Measurements from ENCODE around the gene WDR77.

WDR77 gene

DNA sequence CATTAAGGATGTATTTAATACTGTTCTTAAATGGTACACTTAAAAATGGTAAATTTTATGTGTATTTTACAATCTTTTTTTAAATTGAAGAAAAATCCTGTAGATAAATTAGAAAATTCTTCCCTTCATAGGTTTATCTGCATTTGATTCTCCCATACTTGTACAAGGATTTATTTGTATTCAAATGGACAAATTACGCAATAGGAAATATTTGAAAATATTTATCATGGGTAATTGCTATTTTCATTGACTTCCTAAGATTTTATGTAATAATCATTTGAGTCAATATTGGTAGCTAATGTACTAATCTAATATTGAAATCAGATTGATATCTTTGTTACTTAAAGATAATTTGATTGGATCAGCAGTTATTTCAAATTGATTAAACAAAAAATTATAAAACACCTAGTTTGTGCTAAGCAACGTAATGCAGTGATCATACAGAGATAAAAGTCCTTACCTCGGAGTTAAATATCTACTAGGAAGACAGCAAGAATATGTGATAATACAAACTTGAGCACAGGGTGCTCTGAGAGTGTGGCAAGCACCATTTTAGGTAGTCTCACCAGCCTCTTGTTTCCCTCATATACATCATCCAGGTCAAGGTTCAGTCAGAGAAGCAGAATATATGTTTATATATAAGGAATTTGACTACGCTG, 13.4 kb upstream of the WDR77 start:
- TF ChIP-seq, protein P1, sequence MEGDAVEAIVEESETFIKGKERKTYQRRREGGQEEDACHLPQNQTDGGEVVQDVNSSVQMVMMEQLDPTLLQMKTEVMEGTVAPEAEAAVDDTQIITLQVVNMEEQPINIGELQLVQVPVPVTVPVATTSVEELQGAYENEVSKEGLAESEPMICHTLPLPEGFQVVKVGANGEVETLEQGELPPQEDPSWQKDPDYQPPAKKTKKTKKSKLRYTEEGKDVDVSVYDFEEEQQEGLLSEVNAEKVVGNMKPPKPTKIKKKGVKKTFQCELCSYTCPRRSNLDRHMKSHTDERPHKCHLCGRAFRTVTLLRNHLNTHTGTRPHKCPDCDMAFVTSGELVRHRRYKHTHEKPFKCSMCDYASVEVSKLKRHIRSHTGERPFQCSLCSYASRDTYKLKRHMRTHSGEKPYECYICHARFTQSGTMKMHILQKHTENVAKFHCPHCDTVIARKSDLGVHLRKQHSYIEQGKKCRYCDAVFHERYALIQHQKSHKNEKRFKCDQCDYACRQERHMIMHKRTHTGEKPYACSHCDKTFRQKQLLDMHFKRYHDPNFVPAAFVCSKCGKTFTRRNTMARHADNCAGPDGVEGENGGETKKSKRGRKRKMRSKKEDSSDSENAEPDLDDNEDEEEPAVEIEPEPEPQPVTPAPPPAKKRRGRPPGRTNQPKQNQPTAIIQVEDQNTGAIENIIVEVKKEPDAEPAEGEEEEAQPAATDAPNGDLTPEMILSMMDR (IDR thresholded peaks at IDR 0.05; ENCODE audit: low read depth, low read length) = no peak
- DNase-seq (ENCODE audit: extremely low read depth, low read depth) = no peak

DNA sequence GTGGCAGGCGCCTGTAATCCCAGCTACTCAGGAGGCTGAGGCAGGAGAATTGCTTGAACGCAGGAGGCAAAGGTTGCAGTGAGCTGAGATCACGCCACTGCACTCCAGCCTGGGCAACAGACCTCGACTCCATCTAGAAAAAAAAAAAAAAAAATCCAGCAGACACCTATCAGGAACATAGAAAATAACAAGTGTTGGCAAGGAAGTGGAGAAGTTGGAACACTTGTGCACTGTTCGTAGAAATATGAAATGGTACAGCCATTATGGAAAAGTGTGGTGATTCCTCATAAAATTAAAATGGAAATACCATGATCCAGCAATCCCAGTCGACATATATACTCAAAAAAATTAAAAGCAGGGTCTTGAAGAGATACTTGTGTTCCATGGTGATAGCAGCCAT, 12.7 kb upstream of the WDR77 start:
- DNase-seq (ENCODE audit: extremely low read depth, low read depth) = no peak
- TF ChIP-seq, protein P1 (IDR thresholded peaks at IDR 0.05; ENCODE audit: low read depth, low read length) = no peak

DNA sequence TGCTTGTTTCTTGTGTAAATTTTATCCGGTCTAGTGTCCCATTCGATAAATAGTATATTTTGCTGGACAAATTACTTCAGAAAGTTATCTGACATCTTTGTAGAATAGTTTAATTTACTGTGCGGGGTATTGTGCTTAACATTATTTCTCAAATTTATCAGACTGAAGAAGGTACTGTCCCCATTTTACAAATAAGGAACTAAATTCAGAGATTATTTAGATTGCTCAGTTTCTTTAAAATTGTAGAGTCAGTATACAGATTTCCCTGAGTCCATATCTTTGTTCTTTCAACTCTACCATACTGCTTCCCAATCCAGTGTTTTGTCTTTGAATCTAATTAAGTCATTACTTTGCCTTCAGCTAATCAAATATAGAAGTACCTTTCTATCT, 6.6 kb upstream of the WDR77 start:
- TF ChIP-seq, protein P1 (IDR thresholded peaks at IDR 0.05; ENCODE audit: low read depth, low read length) = no peak
- DNase-seq (ENCODE audit: extremely low read depth, low read depth) = no peak

DNA sequence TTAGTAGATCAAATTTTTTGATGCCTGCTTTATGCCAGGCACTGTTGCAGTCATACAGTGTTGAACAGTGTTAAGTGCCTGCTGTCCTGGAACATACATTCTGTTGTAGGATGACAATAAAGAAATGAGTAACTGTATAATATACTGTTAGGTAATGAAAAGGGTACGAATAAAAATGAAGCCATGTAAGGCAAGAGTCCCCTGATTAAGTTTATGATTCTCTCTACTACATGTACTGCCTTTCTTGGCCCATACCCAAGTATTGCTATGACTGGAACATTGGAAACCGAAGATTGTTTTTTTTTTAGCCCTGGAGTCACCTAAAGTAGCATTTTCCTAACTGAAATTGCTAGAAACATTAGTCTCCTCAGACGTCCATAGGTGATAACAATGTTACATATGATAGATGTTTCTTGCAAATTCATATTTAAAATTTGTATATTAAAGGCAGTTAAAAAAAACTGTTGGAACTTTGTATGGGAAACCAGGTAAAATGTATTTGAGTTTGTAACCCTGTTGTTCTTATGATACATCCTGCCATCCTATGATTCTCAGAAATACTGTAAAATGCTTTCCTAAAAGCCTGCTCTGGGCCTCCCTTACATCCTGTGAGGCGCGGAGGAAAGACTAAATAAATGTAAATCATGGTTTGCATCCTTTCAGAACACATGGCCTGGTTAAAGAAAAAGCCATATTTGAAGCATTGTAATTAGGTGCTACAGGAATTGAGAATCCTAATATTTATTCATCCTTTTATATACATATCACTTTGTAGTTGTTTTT, 6.0 kb upstream of the WDR77 start:
- TF ChIP-seq, protein P1 (IDR thresholded peaks at IDR 0.05; ENCODE audit: low read depth, low read length) = no peak
- DNase-seq (ENCODE audit: extremely low read depth, low read depth) = no peak

DNA sequence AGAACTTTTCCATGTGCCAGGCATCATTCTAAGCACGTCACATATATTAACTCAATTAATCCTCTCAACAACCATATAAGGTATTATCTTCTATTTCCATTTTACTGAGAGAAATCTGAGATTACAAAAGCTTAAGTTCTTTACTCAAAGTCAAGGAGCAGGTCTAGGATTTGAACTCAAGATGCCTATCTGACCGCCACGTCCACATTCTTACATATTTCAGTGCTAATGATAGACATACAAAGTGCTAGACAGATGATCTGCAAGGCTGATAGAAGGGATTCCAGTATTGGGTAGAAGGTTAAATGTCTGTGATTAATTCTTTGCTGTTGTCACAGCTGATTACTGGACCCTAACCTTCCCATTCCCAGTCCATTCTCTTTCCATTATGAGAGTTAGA, 4.7 kb upstream of the WDR77 start:
- no peak for DNase-seq (ENCODE audit: extremely low read depth, low read depth)

DNA sequence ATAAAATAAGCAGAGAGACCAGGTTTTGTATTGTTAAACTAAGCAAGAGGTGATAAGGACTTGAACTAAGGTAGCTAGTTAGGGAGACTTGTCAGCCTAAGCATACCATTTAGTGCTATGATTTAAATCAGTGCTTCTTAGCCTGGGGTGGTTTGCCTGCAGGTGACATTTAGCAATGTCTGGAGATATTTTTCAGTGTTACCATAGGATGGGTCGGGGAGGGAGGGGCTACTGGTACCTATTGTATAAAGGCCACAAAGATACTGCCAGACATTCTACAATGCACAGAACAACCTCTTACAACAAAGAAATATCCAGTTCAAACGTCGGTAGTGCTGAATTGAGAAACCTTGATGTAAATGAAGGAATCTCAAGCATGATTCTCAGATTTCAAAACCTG, 3.5 kb upstream of the WDR77 start:
- TF ChIP-seq, protein P1 (IDR thresholded peaks at IDR 0.05; ENCODE audit: low read depth, low read length) = no peak
- no peak for DNase-seq (ENCODE audit: extremely low read depth, low read depth)

More for the DNA sequence above, 4.7 kb upstream of the WDR77 start:
- TF ChIP-seq, protein P1 (IDR thresholded peaks at IDR 0.05; ENCODE audit: low read depth, low read length) = no peak

DNA sequence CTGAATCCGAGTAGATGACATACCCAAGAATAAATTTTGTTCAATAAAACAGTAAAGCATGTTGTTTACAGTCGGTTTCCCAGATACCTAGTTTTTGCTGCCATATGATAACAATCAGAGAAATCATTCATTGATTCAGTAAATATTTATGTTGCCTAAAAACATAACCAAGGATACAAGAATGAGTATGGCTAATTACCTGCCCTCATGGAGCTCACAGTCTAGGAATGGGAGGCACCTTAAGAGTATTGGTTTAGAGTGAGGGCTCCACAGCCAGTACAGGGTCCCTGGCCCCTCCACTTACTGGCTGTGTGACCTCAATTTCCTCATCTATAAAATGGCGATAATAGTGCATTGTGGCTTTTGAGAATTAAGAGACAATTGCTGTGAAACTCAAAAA, 1.1 kb upstream of the WDR77 start:
- no peak for DNase-seq (ENCODE audit: extremely low read depth, low read depth)

More for the DNA sequence above, 1.1 kb upstream of the WDR77 start:
- TF ChIP-seq, protein P1 (IDR thresholded peaks at IDR 0.05; ENCODE audit: low read depth, low read length) = no peak
